Neural cell (in vitro differentiated cells): ENCODE data around the gene NF2.

Experiments
- EP300 ChIP-seq: fragments of 450-650 bp; conservative IDR thresholded peaks from 2 replicates; pipeline ENCODE4 v1.6.1; 2014; ENCODE audit warnings: antibody characterized with exemption, mild to moderate bottlenecking, moderate library complexity; ENCODE audit not compliant: poor library complexity, severe bottlenecking
- EZH2 ChIP-seq: fragments of 200-600, 300-800 bp; shearing (Covaris generic), sonication (generic); IDR thresholded peaks from 2 replicates; pipeline ENCODE4 v1.6.1; 2014; ENCODE audit warnings: antibody characterized with exemption, low read length, borderline replicate concordance, mild to moderate bottlenecking; ENCODE audit not compliant: insufficient read depth, poor library complexity, severe bottlenecking
- MXI1 ChIP-seq: fragments of 450-650 bp; conservative IDR thresholded peaks from 2 replicates; pipeline ENCODE4 v1.6.1; 2014; ENCODE audit warnings: antibody characterized with exemption, mild to moderate bottlenecking; ENCODE audit not compliant: poor library complexity, severe bottlenecking
- TAF1 ChIP-seq: IDR thresholded peaks from 2 replicates; pipeline ENCODE4 v1.6.1; 2012; ENCODE audit warnings: low read depth
- TF ChIP-seq, protein P1 (sequence below): fragments of 450-650 bp; IDR thresholded peaks from 2 replicates; pipeline ENCODE4 v1.5.1; 2014; ENCODE audit warnings: antibody characterized with exemption, mild to moderate bottlenecking, moderate library complexity; ENCODE audit not compliant: poor library complexity, severe bottlenecking

DNA sequence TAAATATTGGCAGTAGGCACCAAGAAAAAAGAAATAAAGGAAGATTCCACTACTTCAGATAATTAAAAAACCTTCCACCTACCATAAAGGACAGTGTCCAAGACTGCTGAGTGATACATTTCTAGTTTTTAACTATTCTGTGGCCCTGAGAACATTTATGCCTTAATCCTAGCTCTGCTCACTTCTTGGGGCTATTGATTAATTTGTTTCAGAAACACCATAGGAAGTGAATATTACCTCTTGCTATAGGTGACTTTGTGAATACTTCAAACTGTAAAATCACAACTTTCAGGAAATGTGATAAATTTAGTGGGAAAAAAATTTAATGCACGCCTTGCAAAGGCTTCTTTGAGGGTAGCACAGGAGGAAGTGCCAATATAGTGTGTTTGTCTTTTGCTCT is 35.2 kb downstream of the NF2 start:
- TF ChIP-seq, protein P1, sequence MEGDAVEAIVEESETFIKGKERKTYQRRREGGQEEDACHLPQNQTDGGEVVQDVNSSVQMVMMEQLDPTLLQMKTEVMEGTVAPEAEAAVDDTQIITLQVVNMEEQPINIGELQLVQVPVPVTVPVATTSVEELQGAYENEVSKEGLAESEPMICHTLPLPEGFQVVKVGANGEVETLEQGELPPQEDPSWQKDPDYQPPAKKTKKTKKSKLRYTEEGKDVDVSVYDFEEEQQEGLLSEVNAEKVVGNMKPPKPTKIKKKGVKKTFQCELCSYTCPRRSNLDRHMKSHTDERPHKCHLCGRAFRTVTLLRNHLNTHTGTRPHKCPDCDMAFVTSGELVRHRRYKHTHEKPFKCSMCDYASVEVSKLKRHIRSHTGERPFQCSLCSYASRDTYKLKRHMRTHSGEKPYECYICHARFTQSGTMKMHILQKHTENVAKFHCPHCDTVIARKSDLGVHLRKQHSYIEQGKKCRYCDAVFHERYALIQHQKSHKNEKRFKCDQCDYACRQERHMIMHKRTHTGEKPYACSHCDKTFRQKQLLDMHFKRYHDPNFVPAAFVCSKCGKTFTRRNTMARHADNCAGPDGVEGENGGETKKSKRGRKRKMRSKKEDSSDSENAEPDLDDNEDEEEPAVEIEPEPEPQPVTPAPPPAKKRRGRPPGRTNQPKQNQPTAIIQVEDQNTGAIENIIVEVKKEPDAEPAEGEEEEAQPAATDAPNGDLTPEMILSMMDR = no peak
- TF ChIP-seq EP300 (no peak), EZH2 (no peak), MXI1 (no peak), TAF1 (no peak)
